Placental epithelial cell (primary cell): ENCODE data around the gene LCE6A. TPM values are rescaled to one million over a fixed set of nuclear protein-coding genes. Genes with fewer than 3 reads are reported as not detected.

Experiments
- total RNA-seq: library from RNA; depleted of rRNA; stranded (reverse); fragments of >200 nt; gene quantifications from 2 replicates; pipeline ENCODE4 v1.2.3, GENCODE V29; 2012

Gene LCE6A, protein sequence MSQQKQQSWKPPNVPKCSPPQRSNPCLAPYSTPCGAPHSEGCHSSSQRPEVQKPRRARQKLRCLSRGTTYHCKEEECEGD
- not detected in 2 replicates for total RNA-seq

DNA sequence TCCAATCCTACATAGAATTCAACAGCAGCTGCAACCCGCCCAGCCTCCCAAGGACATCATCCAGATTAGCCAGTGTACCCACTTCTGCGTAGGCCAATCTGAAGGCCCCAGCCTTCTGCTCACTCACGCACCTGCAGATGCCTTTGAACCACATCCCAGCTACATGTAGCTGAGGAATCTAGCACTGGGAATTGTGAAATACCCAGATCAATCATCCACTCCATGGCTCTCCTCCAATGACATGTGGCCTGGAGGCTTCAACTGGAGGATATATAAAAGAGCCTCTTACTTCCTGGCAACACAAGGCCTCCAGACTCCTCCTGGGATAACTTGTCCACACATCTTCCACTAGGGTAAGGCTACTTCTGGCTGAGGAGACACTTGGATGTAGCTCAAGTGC lies at the start of gene LCE6A:
Gene LCE6A (plus strand): TSS at position 301 of the 400 bp plus-strand sequence. CDS start 665 bp downstream, outside the sequence.

GRCh38 chr1:152796421-152796820 lies 46.2 kb upstream of the LCE6A start, which contains the start of gene LCE1D:
Gene LCE1D, plus strand, starts transcription at chr1:152796721. Its CDS starts 1,074 bp downstream, at chr1:152797795.

GRCh38 chr1:152806576-152806975 lies 36.1 kb upstream of the LCE6A start, which contains the start of gene LCE1C:
Gene LCE1C, minus strand, starts transcription at chr1:152806651. Its CDS starts 1,173 bp downstream, at chr1:152805478.

DNA sequence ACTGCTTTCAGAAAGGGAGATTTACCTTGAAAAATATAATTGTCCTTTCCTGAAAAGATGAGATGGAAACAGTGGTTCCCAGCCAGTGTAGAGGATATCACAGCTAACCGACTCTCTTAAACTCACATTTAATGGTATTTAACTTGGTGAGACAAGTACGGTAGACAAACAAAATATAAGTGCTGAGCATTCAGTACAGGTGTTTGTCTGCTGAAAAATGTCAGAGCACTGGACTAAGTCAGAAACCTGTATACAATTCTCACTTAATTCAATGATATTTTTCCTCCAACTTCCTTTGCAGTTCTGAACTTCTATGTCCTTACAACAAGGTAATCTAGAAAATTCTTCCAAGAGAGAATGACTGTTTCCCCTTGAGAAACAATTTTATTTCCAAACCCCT lies 31.0 kb upstream of the LCE6A start, which contains the start of gene LCE1B:
Gene LCE1B (plus strand): TSS at position 301 of the 400 bp plus-strand sequence. CDS start 476 bp downstream, outside the sequence.

DNA sequence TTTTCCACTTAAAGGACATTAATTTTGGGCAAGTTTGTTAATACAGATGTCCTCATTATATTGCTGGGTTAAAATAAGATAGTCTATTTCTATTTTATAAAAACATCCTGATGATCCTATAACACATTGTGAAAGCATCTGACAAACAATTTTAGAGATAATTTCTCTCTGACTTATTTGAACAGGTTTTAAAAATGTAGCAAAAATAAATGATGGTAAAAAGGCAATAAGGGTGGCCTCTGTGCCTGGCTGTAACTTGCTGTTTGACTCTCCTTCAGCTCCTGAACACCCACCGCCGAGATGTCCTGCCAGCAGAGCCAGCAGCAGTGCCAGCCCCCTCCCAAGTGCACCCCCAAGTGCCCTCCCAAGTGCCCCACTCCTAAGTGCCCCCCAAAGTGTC lies 15.5 kb upstream of the LCE6A start, which contains the start of gene LCE1A:
Gene LCE1A (plus strand): TSS at position 301 of the 400 bp plus-strand sequence. CDS start 0 bp downstream, at position 301.

DNA sequence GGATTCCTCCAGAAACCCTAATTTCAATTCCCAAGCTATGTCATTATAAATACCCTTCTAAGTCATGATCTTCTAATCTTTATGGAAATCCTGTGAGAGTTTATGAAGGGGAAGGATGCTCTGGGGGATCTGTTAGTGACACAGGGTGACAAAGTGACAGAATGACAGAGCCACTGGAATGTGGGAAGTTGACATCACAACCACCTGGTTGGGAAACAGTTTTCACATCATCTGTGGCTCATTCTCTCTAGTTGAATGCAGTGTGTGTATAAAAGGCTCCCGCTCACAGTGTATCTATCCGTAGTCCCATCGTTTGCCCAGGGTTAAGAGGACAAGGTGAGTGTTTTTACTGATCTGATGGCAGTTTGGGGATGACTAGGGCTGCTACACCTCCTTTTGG lies 17.0 kb downstream of the LCE6A start, which contains the start of gene LCE7A:
Gene LCE7A (plus strand): TSS at position 301 of the 400 bp plus-strand sequence. CDS start 702 bp downstream, outside the sequence.

DNA sequence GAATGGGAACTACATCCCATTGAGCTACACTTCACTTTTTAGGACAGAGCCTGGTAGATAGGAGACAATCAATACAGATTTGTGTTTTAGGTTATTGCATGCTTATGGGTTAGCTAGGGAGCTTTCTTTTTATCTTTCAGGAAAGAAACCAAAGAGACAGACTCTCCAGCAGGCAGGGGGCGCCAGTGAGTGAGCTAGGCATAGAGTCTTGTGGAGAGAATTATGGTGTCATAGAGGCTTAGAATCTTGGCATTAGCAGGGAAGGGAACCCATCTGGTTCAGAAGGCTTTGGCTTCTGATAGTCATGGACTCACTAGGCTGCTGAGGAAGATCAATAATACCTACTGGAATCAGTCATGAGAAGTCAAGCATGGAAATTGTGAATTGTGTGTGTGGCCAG lies 35.4 kb downstream of the LCE6A start, which contains the start of gene SMCP:
Gene SMCP (plus strand): TSS at position 281 of the 400 bp plus-strand sequence. CDS start 6,101 bp downstream, outside the sequence.

Other genes with a start within 250 kb of the LCE6A start
- not detected in 2 replicates for gene LCE3C, start 242.6 kb upstream of the LCE6A start, total RNA-seq
- gene LCE3B, start 229.0 kb upstream of the LCE6A start, total RNA-seq, result not detected in 2 replicates
- not detected in 2 replicates for gene LCE3A, start 219.8 kb upstream of the LCE6A start, total RNA-seq
- gene LCE2D, start 179.5 kb upstream of the LCE6A start, total RNA-seq, result not detected in 2 replicates
- gene LCE2C, start 167.6 kb upstream of the LCE6A start, total RNA-seq, result not detected in 2 replicates
- not detected in 2 replicates for gene LCE2B, start 156.7 kb upstream of the LCE6A start, total RNA-seq
- 0.79 TPM in 1 of 2 replicates, not detected in the other for gene LCE2A, start 144.5 kb upstream of the LCE6A start, total RNA-seq
- not detected in 2 replicates for gene LCE4A, start 134.7 kb upstream of the LCE6A start, total RNA-seq
- gene KPRP, start 84.8 kb upstream of the LCE6A start, total RNA-seq, result not detected in 2 replicates
- not detected in 2 replicates for gene LCE1F, start 67.7 kb upstream of the LCE6A start, total RNA-seq
- gene LCE1E, start 56.6 kb upstream of the LCE6A start, total RNA-seq, result not detected in 2 replicates
- gene LCE1D, start 46.1 kb upstream of the LCE6A start, total RNA-seq, result not detected in 2 replicates
- not detected in 2 replicates for gene LCE1C, start 36.2 kb upstream of the LCE6A start, total RNA-seq
- not detected in 2 replicates for gene LCE1B, start 30.9 kb upstream of the LCE6A start, total RNA-seq
- gene LCE1A, start 15.4 kb upstream of the LCE6A start, total RNA-seq, result not detected in 2 replicates
- gene LCE7A, start 17.1 kb downstream of the LCE6A start, total RNA-seq, result not detected in 2 replicates
- not detected in 2 replicates for gene SMCP, start 35.5 kb downstream of the LCE6A start, total RNA-seq
- 0.54 and 0.79 TPM in 2 replicates for gene IVL, start 65.7 kb downstream of the LCE6A start, total RNA-seq
- not detected in 2 replicates for gene SPRR5, start 104.3 kb downstream of the LCE6A start, total RNA-seq
- not detected in 2 replicates for gene SPRR4, start 127.8 kb downstream of the LCE6A start, total RNA-seq
- gene SPRR1A, start 141.2 kb downstream of the LCE6A start, total RNA-seq, result not detected in 2 replicates
- gene SPRR3, start 158.9 kb downstream of the LCE6A start, total RNA-seq, result 1.2 and 1.6 TPM in 2 replicates
- not detected in 2 replicates for gene SPRR1B, start 188.3 kb downstream of the LCE6A start, total RNA-seq
- not detected in 2 replicates for gene SPRR2D, start 198.3 kb downstream of the LCE6A start, total RNA-seq
- not detected in 2 replicates for gene SPRR2A, start 214.7 kb downstream of the LCE6A start, total RNA-seq
- gene SPRR2B, start 228.8 kb downstream of the LCE6A start, total RNA-seq, result not detected in 2 replicates